Upper lobe of left lung (tissue), 4 donors: ENCODE measurements around the gene TMEM259.

Experiments
- EP300 ChIP-seq, 4 donors: sonication (generic); formaldehyde crosslinking; IDR thresholded peaks; one replicate each; pipeline ENCODE4 v1.5.1; 2017; ENCODE audit warnings: antibody characterized with exemption in 4 of 4, control low read depth in 2 of 4
- POLR2AphosphoS5 ChIP-seq, 2 donors: sonication (generic); formaldehyde crosslinking; IDR thresholded peaks; one replicate each; pipeline ENCODE4 v1.5.1; 2017; ENCODE audit warnings: antibody characterized with exemption in 2 of 2

- no peak for TF ChIP-seq POLR2AphosphoS5 (IDR thresholded peaks at IDR 0.05)
- TF ChIP-seq EP300 (IDR thresholded peaks at IDR 0.05), result no peak
Measured at GRCh38 chr19:966485-967088, 54.3 kb downstream of the TMEM259 start.
